ACC112 (cell line): ENCODE measurements around the gene TSHB.

Experiments used
- H2AFZ ChIP-seq: fragments of 200-600 bp; sonication (generic); one replicate; pipeline ENCODE4 v1.6.0; 2017; ENCODE audit warnings: antibody characterized with exemption, low read length; ENCODE audit not compliant: unreplicated experiment
- H3K27ac ChIP-seq: fragments of 200-600 bp; sonication (generic); 2 replicates; pipeline ENCODE4 v1.5.1; 2014; ENCODE audit warnings: low read depth, mild to moderate bottlenecking, antibody characterized with exemption, low read length, moderate library complexity
- H3K27me3 ChIP-seq: fragments of 200-600 bp; sonication (generic); 2 replicates; pipeline ENCODE4 v1.6.1; 2014; ENCODE audit warnings: mild to moderate bottlenecking, antibody characterized with exemption, low read length, moderate library complexity, mixed read lengths; ENCODE audit not compliant: insufficient read depth
- H3K36me3 ChIP-seq: fragments of 200-600 bp; sonication (generic); 2 replicates; pipeline ENCODE4 v1.6.1; 2016; ENCODE audit warnings: mild to moderate bottlenecking, antibody characterized with exemption, low read length, moderate library complexity, mixed read lengths; ENCODE audit not compliant: insufficient read depth
- H3K4me1 ChIP-seq: fragments of 200-600 bp; sonication (generic); one replicate; pipeline ENCODE4 v1.6.1; 2016; ENCODE audit warnings: low read length, mixed read lengths; ENCODE audit not compliant: insufficient read depth, unreplicated experiment, control insufficient read depth
- H3K4me3 ChIP-seq: fragments of 200-600 bp; sonication (generic); 2 replicates; pipeline ENCODE4 v1.5.1; 2014; ENCODE audit warnings: mild to moderate bottlenecking, low read depth, low read length
- H3K79me2 ChIP-seq: fragments of 200-600 bp; sonication (generic); one replicate; pipeline ENCODE4 v1.6.0; 2016; ENCODE audit warnings: low read length; ENCODE audit not compliant: control insufficient read depth, unreplicated experiment, insufficient read depth

The TSHB gene

DNA sequence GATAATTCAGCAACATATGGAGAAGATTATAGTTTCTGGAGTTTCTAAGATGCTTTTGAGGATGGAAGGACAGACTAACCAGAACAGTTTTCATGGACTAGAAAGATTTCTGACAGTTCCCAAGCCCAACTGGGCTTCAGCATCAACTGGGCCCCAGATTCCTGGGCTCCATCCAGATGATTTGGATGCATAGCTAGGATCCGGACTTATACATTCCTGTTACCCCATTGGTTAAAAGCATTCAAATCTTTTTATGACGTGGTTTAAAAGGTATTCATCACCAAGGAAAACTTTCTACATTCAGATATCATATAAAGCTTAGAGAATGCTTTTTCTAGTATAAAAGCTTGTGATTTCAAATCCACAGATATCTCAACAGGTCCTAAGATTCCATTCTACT lies 29.7 kb downstream of the TSHB start:
- Histone ChIP-seq H2AFZ (no peak overlapping the region), H3K4me1 (peaks cover 8% of the 10 kb centered on the region), H3K4me3 (no peak overlapping the region), H3K79me2 (no peaks in the 10 kb centered on the region), H3K36me3 (no peaks in the 10 kb centered on the region), H3K27me3 (no peaks in the 10 kb centered on the region), H3K27ac (no peak overlapping the region)

DNA sequence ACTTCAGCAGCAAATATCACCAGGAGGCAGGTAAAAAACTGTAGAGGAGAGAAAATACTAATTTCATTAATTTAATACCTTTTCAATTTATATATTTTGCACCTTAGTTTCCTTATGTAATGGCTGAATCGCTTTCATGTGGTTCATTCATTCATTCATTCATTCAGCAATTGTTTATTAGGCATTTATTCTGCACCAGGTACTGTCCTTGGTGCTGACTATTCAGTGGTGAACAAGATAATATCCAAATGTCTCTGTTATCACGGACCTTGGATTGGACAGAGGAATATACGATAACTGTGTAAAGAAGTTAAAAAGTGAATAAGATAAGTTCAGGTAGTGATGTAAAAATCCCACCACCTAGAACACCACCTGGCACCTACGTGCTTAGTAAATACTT lies 30.9 kb downstream of the TSHB start:
- Histone ChIP-seq H3K27me3 (no peaks in the 10 kb centered on the region), H3K4me3 (no peak overlapping the region), H3K79me2 (no peaks in the 10 kb centered on the region), H3K36me3 (no peaks in the 10 kb centered on the region), H3K4me1 (peaks cover 8% of the 10 kb centered on the region), H3K27ac (no peak overlapping the region), H2AFZ (no peak overlapping the region)

DNA sequence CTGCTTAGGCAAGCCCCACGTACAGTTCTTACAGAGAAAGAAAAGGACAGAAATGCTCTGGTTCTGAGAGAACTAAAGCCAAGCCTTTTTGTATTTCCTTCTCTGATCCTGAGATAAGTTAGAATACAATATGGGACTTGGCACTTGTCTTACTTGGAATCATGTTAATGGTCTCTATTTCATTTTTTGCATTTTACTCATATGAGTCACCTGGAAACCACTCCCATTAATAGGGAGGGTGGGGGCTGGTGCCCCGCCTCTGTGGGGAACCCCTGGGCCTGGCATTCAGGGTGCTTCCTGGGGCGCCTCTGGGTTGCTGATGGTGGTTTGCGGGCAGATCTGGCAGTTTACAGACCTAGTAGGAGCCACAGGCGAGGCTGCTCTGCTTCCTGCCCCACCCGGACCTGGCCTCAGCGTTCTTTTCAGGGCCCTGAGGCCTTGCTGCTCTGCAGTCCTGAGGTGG lies 32.9 kb downstream of the TSHB start:
- no peak overlapping the region for H3K4me3 ChIP-seq
- no peaks in the 10 kb centered on the region for H3K27me3 ChIP-seq
- no peaks in the 10 kb centered on the region for H3K36me3 ChIP-seq
- no peaks in the 10 kb centered on the region for H3K79me2 ChIP-seq
- no peak overlapping the region for H2AFZ ChIP-seq
- H3K4me1 ChIP-seq = peaks cover 15% of the 10 kb centered on the region
- H3K27ac ChIP-seq = peak overlapping the region; percentile 13; the same call in 1 of the 2 replicates

DNA sequence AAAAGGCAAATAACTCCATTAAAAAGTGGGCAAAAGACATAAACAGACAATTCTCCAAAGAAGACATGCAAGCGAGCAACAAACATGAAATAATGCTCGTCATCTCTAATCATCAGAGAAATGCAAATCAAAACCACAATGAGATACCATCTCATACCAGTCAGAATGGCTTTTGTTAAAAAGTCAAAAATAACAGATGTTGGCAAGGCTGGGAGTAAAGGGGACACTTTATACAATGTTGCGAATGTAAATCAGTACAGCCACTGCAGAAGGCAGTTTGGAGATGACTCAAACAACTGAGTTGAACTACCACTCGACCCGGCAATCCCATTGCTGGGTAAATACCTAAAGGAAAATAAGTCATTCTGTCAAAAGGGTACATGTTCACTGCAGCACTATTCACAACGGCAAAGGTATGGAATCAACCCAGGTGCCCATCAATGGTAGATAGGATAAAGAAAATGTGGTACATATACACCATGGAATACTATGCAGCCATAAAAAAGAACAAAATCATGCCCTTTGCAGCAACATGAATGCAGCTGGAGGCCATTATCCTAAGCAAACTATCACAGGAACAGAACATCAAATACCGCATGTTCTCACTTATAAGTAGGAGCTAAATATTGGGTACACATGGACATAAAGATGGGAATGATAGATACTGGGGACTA lies 33.7 kb downstream of the TSHB start:
- Histone ChIP-seq H2AFZ (no peak overlapping the region), H3K4me3 (no peak overlapping the region), H3K27ac (no peak overlapping the region), H3K27me3 (no peaks in the 10 kb centered on the region), H3K79me2 (no peaks in the 10 kb centered on the region), H3K4me1 (peaks cover 16% of the 10 kb centered on the region), H3K36me3 (no peaks in the 10 kb centered on the region)

DNA sequence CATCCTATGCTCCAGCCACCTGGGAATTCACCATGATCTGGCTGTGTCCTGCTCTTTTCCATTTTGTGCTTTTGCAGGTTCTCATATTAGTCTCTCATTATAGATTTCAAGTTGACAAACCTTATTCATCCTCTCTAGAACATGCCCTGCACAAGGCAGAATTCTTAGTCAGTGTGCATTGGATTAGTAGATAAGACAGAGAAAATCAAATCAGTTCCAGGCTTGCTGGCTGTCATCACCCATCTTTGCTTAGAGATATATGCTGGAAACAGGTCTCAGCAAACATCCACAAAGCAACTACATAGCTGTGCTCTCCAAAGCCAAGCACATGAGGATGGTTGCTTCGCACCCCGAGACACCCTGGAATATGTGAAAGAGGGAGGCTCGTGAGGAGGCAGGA lies 34.8 kb downstream of the TSHB start:
- no peak overlapping the region for H2AFZ ChIP-seq
- H3K79me2 ChIP-seq = no peaks in the 10 kb centered on the region
- no peaks in the 10 kb centered on the region for H3K36me3 ChIP-seq
- no peaks in the 10 kb centered on the region for H3K27me3 ChIP-seq
- H3K27ac ChIP-seq = no peak overlapping the region
- no peak overlapping the region for H3K4me3 ChIP-seq
- peaks cover 23% of the 10 kb centered on the region for H3K4me1 ChIP-seq

DNA sequence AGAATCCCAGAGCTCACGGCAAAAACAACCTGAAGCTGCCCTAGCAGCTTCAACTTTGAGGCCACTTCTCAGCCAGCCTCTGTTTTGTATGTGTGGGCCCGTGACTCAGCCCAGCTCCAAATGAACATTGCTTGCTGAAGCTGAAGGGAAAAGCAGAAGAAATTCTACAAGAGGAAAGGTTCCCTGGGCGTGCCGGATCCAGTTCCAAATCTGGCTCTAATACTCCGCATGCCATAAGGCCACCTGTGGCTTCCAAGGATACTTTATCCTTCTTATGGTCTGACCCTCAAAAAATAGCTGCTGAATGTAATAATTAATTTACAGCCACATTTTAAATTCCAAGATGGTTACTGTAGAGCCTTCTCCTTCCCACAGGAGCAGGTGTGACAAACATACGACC lies 35.4 kb downstream of the TSHB start:
- Histone ChIP-seq H2AFZ (no peak overlapping the region), H3K4me1 (peaks cover 25% of the 10 kb centered on the region), H3K4me3 (no peak overlapping the region), H3K27me3 (no peaks in the 10 kb centered on the region), H3K36me3 (no peaks in the 10 kb centered on the region), H3K79me2 (no peaks in the 10 kb centered on the region), H3K27ac (no peak overlapping the region)

DNA sequence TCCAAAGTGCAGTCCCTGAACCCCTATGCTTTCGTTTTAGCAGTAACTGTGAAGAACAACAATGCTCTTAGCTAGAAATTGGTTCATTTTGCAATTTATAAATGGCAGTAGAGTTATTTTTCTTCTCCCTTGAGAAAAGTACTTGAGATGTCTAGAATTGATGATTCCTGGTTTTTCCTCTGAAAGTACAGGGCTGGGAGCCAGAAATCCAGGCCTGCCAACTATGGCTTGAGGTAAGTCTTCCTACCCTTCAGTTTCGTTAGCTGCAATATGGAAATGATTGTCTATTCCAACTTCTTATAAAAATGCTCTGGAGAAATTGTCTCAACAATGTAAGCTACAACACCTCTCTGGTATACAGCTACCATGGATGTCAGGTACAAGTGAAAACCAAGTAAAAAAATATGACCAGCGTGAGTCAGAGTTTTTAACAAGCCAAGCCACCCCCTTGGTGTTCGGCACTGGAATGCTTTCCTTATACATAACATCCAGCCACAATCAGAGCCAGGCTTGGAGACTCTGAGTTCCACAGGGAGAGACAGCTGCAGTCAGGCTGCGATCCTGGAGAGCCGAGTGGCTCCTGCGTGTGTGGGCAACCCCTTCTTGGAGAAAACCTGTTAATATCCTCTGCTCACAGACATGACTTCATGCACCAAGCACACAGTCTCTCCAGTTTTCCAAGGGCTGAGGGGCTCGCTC lies 37.7 kb downstream of the TSHB start:
- no peak overlapping the region for H3K27ac ChIP-seq
- H3K4me1 ChIP-seq = peaks cover 22% of the 10 kb centered on the region
- no peaks in the 10 kb centered on the region for H3K79me2 ChIP-seq

DNA sequence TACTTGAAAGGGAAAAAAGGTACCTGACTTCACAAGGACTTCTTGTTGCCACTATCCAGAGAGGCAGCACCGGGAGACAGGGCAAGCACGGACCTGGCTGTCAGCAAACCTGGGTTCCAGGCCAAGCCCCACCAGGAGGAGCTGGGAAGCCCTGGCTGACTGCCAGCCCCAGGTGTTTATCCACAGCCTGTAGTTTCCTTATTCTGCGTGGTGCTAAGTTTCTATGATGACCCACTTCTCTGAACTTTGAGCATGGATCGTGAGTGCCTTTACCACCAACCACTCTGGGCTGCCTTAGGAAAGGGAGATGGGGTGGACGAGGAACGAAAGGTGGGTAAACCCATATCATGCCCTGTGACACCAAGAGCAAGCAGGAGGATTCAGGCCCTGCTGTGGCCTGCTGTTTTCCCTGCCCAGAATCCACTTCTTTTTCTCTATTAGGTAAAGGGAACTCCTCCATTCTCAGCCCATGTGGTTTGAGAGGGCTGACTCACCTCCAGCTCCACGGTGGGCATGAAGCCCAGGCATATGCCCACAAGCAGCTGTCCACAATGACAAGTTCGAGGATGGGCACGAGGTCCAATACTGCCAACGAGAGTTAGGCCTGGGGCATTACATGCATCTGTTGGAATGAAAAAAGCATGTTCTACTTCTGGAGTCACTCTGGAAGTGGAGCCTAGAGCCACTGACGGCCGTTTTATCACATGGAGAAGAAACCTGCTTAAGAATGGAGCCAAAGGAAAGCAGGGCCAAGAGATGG lies 39.4 kb downstream of the TSHB start:
- Histone ChIP-seq H3K27me3 (no peaks in the 10 kb centered on the region), H2AFZ (no peak overlapping the region), H3K27ac (no peak overlapping the region), H3K4me3 (no peak overlapping the region), H3K79me2 (no peaks in the 10 kb centered on the region), H3K4me1 (peaks cover 17% of the 10 kb centered on the region), H3K36me3 (no peaks in the 10 kb centered on the region)

More for the DNA sequence above, 37.7 kb downstream of the TSHB start:
- no peaks in the 10 kb centered on the region for H3K27me3 ChIP-seq
- no peak overlapping the region for H2AFZ ChIP-seq
- no peaks in the 10 kb centered on the region for H3K36me3 ChIP-seq
- H3K4me3 ChIP-seq = no peak overlapping the region

DNA sequence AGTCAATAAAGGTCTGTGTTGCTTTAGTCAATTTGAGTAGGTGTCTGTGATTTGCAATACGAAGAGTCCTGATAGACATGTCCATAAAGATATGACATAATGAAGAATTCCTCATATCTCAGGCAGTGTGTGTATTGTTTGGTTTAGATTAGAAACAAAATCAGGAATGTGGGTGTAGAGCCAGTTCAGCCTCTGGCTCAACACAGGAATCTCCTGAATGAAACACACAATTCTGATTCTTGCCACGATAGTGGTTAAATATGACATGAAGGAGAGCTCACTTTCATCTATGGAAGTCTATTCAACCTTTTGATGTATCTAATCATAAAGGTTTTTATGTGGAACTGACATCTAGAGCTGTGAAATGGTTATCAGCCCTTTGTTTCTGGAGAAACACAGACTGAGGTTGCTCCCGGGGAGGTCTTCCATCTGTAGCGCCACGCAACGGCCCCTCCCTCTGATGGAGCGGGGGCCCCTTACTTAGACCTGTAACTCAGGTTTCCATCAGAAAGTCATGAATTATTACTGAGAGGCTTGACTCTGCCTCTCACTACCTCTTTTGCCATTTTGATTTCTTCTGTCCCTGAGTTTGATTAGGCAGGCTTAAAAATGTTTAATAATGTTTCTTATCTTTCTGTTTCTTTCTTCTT lies 40.2 kb downstream of the TSHB start:
- Histone ChIP-seq H3K27ac (no peak overlapping the region), H3K79me2 (no peaks in the 10 kb centered on the region), H2AFZ (no peak overlapping the region), H3K4me1 (peaks cover 17% of the 10 kb centered on the region), H3K4me3 (no peak overlapping the region), H3K36me3 (no peaks in the 10 kb centered on the region), H3K27me3 (no peaks in the 10 kb centered on the region)

DNA sequence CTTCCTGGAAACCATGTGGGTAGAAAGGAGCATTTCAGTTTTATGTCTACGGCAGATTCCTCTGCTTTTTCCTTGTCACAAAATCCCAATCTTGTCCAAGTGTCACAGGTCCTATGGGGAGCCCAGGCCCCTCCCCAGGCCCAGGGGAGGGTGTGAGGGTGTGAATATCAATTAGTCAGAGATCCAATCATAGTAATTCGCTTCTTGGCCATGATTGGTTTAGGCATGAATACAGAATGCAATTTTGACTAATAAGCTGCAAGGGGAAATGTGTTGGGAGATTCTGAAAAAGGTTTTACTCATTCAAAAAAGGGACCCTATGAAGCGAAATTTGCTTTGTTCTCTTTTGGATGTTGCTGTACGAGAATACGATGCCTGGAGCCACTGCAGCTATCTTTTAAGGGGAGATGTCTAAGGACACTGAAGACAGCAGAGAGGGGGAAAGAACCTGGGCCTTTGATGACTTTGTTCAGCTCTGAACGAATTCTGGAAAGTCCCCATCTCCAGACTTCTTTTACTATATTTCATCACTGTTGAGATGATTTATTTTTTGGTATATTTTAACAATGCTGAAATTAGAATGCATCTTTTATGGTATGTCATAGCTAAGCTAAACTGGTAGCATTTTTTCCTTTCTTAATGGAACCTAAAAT lies 41.5 kb downstream of the TSHB start:
- Histone ChIP-seq H3K4me3 (no peak overlapping the region), H2AFZ (no peak overlapping the region), H3K36me3 (no peaks in the 10 kb centered on the region), H3K27me3 (no peaks in the 10 kb centered on the region), H3K79me2 (no peaks in the 10 kb centered on the region), H3K4me1 (peaks cover 19% of the 10 kb centered on the region), H3K27ac (no peak overlapping the region)
